Gastrocnemius medialis (tissue), 4 donors: ENCODE measurements around the gene ZNF521. TPM values are rescaled to one million over a fixed set of nuclear protein-coding genes. Genes with fewer than 3 reads are reported as not detected.
A peak's percentile ranks its signal among the peaks of the same experiment; 100 is the strongest.

Experiments
- ATAC-seq, 2 donors: fragments of 150-250 bp; one replicate each; pipeline ENCODE4 v1.9.1; 2016
- DNase-seq, 2 donors: peaks; one replicate each; pipeline ENCODE4 v3.0.0-alpha.2; 2019
- H3K27ac ChIP-seq, 4 donors: fragments of 200-600 bp; sonication (generic); 1 replicate in 1 of 4; 2 replicates in 3 of 4; pipeline ENCODE4 v1.5.1; 2016 to 2018; ENCODE audit warnings: mild to moderate bottlenecking in 2 of 4, moderate library complexity in 1 of 4
- H3K27me3 ChIP-seq, 3 donors: fragments of 200-600 bp; sonication (generic) in 2 of 3; 1 replicate in 1 of 3; 2 replicates in 2 of 3; pipeline versions ENCODE4 v1.5.1 to v1.6.0; 2016 to 2019; ENCODE audit warnings: mild to moderate bottlenecking in 1 of 3, moderate library complexity in 1 of 3
- H3K36me3 ChIP-seq, 2 donors: fragments of 200-600 bp; sonication (generic) in 1 of 2; one replicate each; pipeline ENCODE4 v1.5.1; 2017 to 2018
- H3K4me1 ChIP-seq, 2 donors: fragments of 200-600 bp; sonication (generic) in 1 of 2; one replicate each; pipeline ENCODE4 v1.5.1; 2016 to 2017; ENCODE audit warnings: mild to moderate bottlenecking in 2 of 2
- H3K4me3 ChIP-seq, 4 donors: fragments of 200-600 bp; sonication (generic) in 3 of 4; 1 replicate in 1 of 4; 2 replicates in 3 of 4; pipeline ENCODE4 v1.5.1; 2016 to 2019; ENCODE audit warnings: mild to moderate bottlenecking in 2 of 4
- H3K9me3 ChIP-seq, 3 donors: fragments of 200-600 bp; sonication (generic) in 2 of 3; 1 replicate in 1 of 3; 2 replicates in 2 of 3; pipeline ENCODE4 v1.5.1; 2016 to 2019
- CTCF ChIP-seq, 5 experiments: fragments of 450-650 bp in 3 of 5; fragments of 200-600 bp in 2 of 5; sonication (generic) in 2 of 5; IDR thresholded peaks in 4 of 5; conservative IDR thresholded peaks in 1 of 5; 1 replicate in 4 of 5; 2 replicates in 1 of 5; pipeline ENCODE4 v1.5.1; 2016 to 2019; ENCODE audit warnings: antibody characterized with exemption in 5 of 5, mild to moderate bottlenecking in 3 of 5, moderate library complexity in 3 of 5
- POLR2A ChIP-seq, 2 donors: fragments of 450-650 bp; IDR thresholded peaks; one replicate each; pipeline ENCODE4 v1.6.1; 2017; ENCODE audit warnings: antibody characterized with exemption in 2 of 2, mild to moderate bottlenecking in 2 of 2, moderate library complexity in 2 of 2
- in situ Hi-C, 4 donors: fragments of 200-750 bp; cut with MboI; loops; one replicate each; pipeline versions ENCODE4 v1.15.0 to v1.8.0; 2017; ENCODE audit warnings: low sequenced_read_pairs in 4 of 4
- intact Hi-C: fragments of 100-400 bp; cut with DNase I; formaldehyde crosslinking; loops from one replicate; pipeline ENCODE4 v1.15.1; 2023; ENCODE audit warnings: low total_unique reads
- total RNA-seq, 4 donors: library from RNA; depleted of rRNA; stranded (reverse); fragments of >200 nt; gene quantifications; one replicate each; pipeline versions ENCODE4 v1.1.0 to v1.2.3, GENCODE V29; 2016

The ZNF521 gene
- total RNA-seq, 4 donors from 2014 or later = 3.5 to 15.6 (median 4.7) TPM

- no peak for TF ChIP-seq CTCF (IDR thresholded peaks at IDR 0.05 in 4 of 5, conservative IDR thresholded peaks at IDR 0.05 in 1 of 5)
- no peak for TF ChIP-seq POLR2A (IDR thresholded peaks at IDR 0.05)
- H3K27ac ChIP-seq = no peak overlapping the region
- in situ Hi-C loops (loop anchor here in 1 of 4 donors (25.0 kb wide), 1 partner anchor 345 kb away; no protein-coding TSS in a partner anchor), intact Hi-C loops (no loop called here)
- H3K27me3 ChIP-seq = no peaks in the 10 kb centered on the region
- no peaks in the 10 kb centered on the region for H3K36me3 ChIP-seq
- peaks cover 5 to 20% of the 10 kb centered on the region in 2 donors for H3K4me1 ChIP-seq
- H3K4me3 ChIP-seq = peak overlapping the region in 1 of 4 donors; percentile 14
- H3K9me3 ChIP-seq = no peaks in the 10 kb centered on the region
- DNase-seq (no peak), ATAC-seq (no peak)
These were observed 20.0 kb downstream of the ZNF521 start for GRCh38 chr18:25332002-25332401.

- Histone ChIP-seq H3K4me1 (peaks cover 20 to 35% of the 10 kb centered on the region in 2 donors), H3K27me3 (no peaks in the 10 kb centered on the region), H3K9me3 (no peaks in the 10 kb centered on the region), H3K4me3 (no peak overlapping the region), H3K36me3 (no peaks in the 10 kb centered on the region), H3K27ac (no peak overlapping the region)
- intact Hi-C loops = no loop called here
- no peak for ATAC-seq
- DNase-seq = no peak
- no peak for TF ChIP-seq POLR2A (IDR thresholded peaks at IDR 0.05)
- no peak for TF ChIP-seq CTCF (IDR thresholded peaks at IDR 0.05 in 4 of 5, conservative IDR thresholded peaks at IDR 0.05 in 1 of 5)
- in situ Hi-C loops = loop anchor here in 1 of 4 donors (25.0 kb wide), 1 partner anchor 342 kb away; no protein-coding TSS in a partner anchor
These were observed 22.2 kb downstream of the ZNF521 start for GRCh38 chr18:25329783-25330182.

- in situ Hi-C loops (loop anchor here in 1 of 4 donors (25.0 kb wide), 1 partner anchor 340 kb away; no protein-coding TSS in a partner anchor), intact Hi-C loops (no loop called here)
- Histone ChIP-seq H3K36me3 (no peaks in the 10 kb centered on the region), H3K27me3 (no peaks in the 10 kb centered on the region), H3K4me3 (no peak overlapping the region), H3K27ac (no peak overlapping the region), H3K9me3 (no peaks in the 10 kb centered on the region), H3K4me1 (peaks cover 20 to 35% of the 10 kb centered on the region in 2 donors)
- ATAC-seq (no peak), DNase-seq (no peak)
- TF ChIP-seq POLR2A (IDR thresholded peaks at IDR 0.05) (no peak), CTCF (IDR thresholded peaks at IDR 0.05 in 4 of 5, conservative IDR thresholded peaks at IDR 0.05 in 1 of 5) (no peak)
These were observed 24.4 kb downstream of the ZNF521 start for GRCh38 chr18:25327584-25327983.

GRCh38 chr18:25326361-25326952 lies 25.5 kb downstream of the ZNF521 start:
- no peak overlapping the region for H3K27ac ChIP-seq
- in situ Hi-C loops = loop anchor here in 1 of 4 donors (25.0 kb wide), 1 partner anchor 339 kb away; no protein-coding TSS in a partner anchor
- peak in 1 of 2 donors; percentile 31 for ATAC-seq
- peaks cover 20 to 27% of the 10 kb centered on the region in 2 donors for H3K4me1 ChIP-seq
- no peaks in the 10 kb centered on the region for H3K9me3 ChIP-seq
- no peaks in the 10 kb centered on the region for H3K36me3 ChIP-seq
- no peak for DNase-seq
- intact Hi-C loops = no loop called here
- no peak overlapping the region for H3K4me3 ChIP-seq
- TF ChIP-seq POLR2A (IDR thresholded peaks at IDR 0.05) (no peak), CTCF (IDR thresholded peaks at IDR 0.05 in 4 of 5, conservative IDR thresholded peaks at IDR 0.05 in 1 of 5) (no peak)
- H3K27me3 ChIP-seq = no peaks in the 10 kb centered on the region
